Keratinocyte (primary cell): ENCODE measurements around the gene POLR1A.

ENCODE experiments used
- EZH2 ChIP-seq: IDR thresholded peaks from one replicate; pipeline ENCODE4 v1.6.1; 2012; ENCODE audit warnings: inconsistent platforms, mild to moderate bottlenecking, low read length, moderate library complexity
- TF ChIP-seq, protein P1 (sequence below), 3 experiments: IDR thresholded peaks in 1 of 3; conservative IDR thresholded peaks in 1 of 3; optimal IDR thresholded peaks in 1 of 3; 2 replicates in 2 of 3; 3 replicates in 1 of 3; pipeline versions ENCODE3 to v1.5.1; 2011; ENCODE audit warnings: low read length in 3 of 3, mild to moderate bottlenecking in 3 of 3, moderate library complexity in 2 of 3, control low read depth in 1 of 3, inconsistent platforms in 1 of 3; ENCODE audit not compliant: insufficient read depth in 2 of 3; ENCODE audit errors: extremely low read depth in 1 of 3

DNA sequence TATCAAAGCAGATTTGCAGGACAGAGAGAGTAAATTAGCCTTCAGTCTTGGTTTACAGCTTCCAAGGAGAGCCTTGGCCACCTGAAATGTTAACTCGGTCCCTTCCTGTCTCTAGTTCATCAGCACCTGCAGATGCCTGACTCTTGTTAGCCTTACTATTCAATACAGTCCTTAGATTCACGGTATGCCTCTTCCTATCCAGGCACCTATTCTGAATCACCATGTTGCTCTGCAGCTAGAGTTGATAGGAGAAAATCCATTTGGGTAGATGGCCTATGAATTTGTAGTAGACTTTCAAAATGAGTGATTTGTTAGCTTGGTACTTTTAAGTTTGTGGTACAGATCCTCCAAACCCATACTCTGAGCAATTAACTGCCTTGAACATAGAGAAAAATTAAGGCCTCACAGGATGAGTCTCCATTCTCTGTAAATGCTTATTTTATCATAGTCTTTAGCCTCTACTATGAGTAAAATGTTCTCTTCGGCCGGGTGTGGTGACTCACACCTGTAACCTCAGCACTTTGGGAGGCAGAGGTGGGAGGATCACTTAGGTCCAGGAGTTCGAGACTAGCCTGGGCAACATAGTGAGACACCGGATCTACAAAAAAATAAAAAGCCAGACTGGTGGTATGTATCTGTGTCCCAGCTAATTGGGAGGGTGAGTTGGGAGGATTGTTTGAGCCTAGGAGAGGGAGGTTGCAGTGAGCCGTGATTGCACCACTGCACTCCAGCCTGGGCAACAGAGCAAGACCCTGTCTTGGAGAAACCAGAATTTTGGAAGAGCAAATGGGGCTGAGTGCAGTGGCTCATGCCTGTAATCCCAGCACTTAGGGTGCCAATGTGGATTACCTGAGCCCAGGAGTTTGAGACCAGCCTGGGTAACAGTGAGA is 33.3 kb upstream of the POLR1A start:
- TF ChIP-seq, protein P1, sequence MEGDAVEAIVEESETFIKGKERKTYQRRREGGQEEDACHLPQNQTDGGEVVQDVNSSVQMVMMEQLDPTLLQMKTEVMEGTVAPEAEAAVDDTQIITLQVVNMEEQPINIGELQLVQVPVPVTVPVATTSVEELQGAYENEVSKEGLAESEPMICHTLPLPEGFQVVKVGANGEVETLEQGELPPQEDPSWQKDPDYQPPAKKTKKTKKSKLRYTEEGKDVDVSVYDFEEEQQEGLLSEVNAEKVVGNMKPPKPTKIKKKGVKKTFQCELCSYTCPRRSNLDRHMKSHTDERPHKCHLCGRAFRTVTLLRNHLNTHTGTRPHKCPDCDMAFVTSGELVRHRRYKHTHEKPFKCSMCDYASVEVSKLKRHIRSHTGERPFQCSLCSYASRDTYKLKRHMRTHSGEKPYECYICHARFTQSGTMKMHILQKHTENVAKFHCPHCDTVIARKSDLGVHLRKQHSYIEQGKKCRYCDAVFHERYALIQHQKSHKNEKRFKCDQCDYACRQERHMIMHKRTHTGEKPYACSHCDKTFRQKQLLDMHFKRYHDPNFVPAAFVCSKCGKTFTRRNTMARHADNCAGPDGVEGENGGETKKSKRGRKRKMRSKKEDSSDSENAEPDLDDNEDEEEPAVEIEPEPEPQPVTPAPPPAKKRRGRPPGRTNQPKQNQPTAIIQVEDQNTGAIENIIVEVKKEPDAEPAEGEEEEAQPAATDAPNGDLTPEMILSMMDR (optimal IDR thresholded peaks at IDR 0.05 in 1 of 3, IDR thresholded peaks at IDR 0.05 in 1 of 3, conservative IDR thresholded peaks at IDR 0.05 in 1 of 3; ENCODE audit: extremely low read depth in 1 of 3, insufficient read depth in 2 of 3, low read length in 3 of 3) = no peak
- no peak for TF ChIP-seq EZH2
